Astrocyte (in vitro differentiated cells and primary cell): ENCODE results near the gene CCDC63. TPM values are rescaled to one million over a fixed set of nuclear protein-coding genes. Genes with fewer than 3 reads are reported as not detected.

ENCODE experiments used
- DNase-seq: peaks from one replicate; pipeline ENCODE4 v3.0.0-alpha.2; 2010; ENCODE audit warnings: low read depth
- FAIRE-seq: peaks from 2 replicates; lab custom pipeline; 2011; peaks lifted over from hg19 to GRCh38; lab: Jason Lieb, UNC
- H2AFZ ChIP-seq: 2 replicates; pipeline ENCODE4 v1.6.0; 2012; ENCODE audit warnings: low read depth, low read length, inconsistent platforms
- H3K27ac ChIP-seq: 2 replicates; pipeline ENCODE4 v1.5.1; 2011; ENCODE audit warnings: low read depth, low read length, inconsistent platforms
- H3K27me3 ChIP-seq: 2 replicates; pipeline ENCODE4 v1.6.0; 2011; ENCODE audit warnings: low read length, inconsistent platforms; ENCODE audit not compliant: insufficient read depth
- H3K36me3 ChIP-seq: 2 replicates; pipeline ENCODE4 v1.5.1; 2011; ENCODE audit warnings: low read length, inconsistent platforms; ENCODE audit not compliant: insufficient read depth
- H3K4me1 ChIP-seq: 2 replicates; pipeline ENCODE4 v1.5.1; 2011; ENCODE audit warnings: low read length, inconsistent platforms; ENCODE audit not compliant: insufficient read depth
- H3K4me2 ChIP-seq: 2 replicates; pipeline ENCODE4 v1.6.0; 2012; ENCODE audit warnings: low read length, inconsistent platforms
- H3K4me3 ChIP-seq: 2 replicates; pipeline ENCODE4 v1.5.1; 2011; ENCODE audit warnings: low read depth, mild to moderate bottlenecking, low read length, inconsistent platforms; ENCODE audit not compliant: insufficient read depth
- H3K79me2 ChIP-seq: 2 replicates; pipeline ENCODE4 v1.6.0; 2012; ENCODE audit warnings: mild to moderate bottlenecking, low read length, inconsistent platforms; ENCODE audit not compliant: insufficient read depth
- H3K9ac ChIP-seq: 2 replicates; pipeline ENCODE4 v1.6.0; 2012; ENCODE audit warnings: mild to moderate bottlenecking, low read length, inconsistent platforms
- H3K9me3 ChIP-seq: 2 replicates; pipeline ENCODE4 v1.5.1; 2012; ENCODE audit warnings: low read depth, mild to moderate bottlenecking, low read length, inconsistent platforms; ENCODE audit not compliant: insufficient read depth
- H4K20me1 ChIP-seq: 2 replicates; pipeline ENCODE4 v1.6.0; 2012; ENCODE audit warnings: low read length, inconsistent platforms; ENCODE audit not compliant: insufficient read depth
- H3K27ac Mint-ChIP-seq: one replicate; pipeline ENCODE4 v1.8.0; 2021; ENCODE audit warnings: mild to moderate bottlenecking, mixed read lengths; ENCODE audit not compliant: unreplicated experiment
- H3K27me3 Mint-ChIP-seq: one replicate; pipeline ENCODE4 v1.8.0; 2021; ENCODE audit warnings: low read depth, mixed read lengths; ENCODE audit not compliant: unreplicated experiment
- H3K36me3 Mint-ChIP-seq: one replicate; pipeline ENCODE4 v1.8.0; 2021; ENCODE audit warnings: low read depth, mixed read lengths; ENCODE audit not compliant: unreplicated experiment
- H3K4me1 Mint-ChIP-seq: one replicate; pipeline ENCODE4 v1.8.0; 2021; ENCODE audit warnings: low read depth, mixed read lengths; ENCODE audit not compliant: unreplicated experiment
- H3K4me3 Mint-ChIP-seq: one replicate; pipeline ENCODE4 v1.8.0; 2021; ENCODE audit warnings: mild to moderate bottlenecking, moderate library complexity, mixed read lengths; ENCODE audit not compliant: unreplicated experiment
- H3K9me3 Mint-ChIP-seq: one replicate; pipeline ENCODE4 v1.8.0; 2021; ENCODE audit warnings: mild to moderate bottlenecking, mixed read lengths; ENCODE audit not compliant: unreplicated experiment
- EZH2 ChIP-seq: IDR thresholded peaks from 2 replicates; pipeline ENCODE4 v1.6.1; 2012; ENCODE audit warnings: mild to moderate bottlenecking, low read length, inconsistent platforms; ENCODE audit not compliant: insufficient read depth
- total RNA-seq: library from RNA; stranded (reverse); gene quantifications from 2 replicates; pipeline ENCODE4 v1.2.1, GENCODE V29; 2021
- TF ChIP-seq, protein P1 (sequence below): IDR thresholded peaks from 2 replicates; pipeline ENCODE4 v1.5.1; 2011; ENCODE audit warnings: low read depth, mild to moderate bottlenecking, inconsistent platforms, low read length, moderate library complexity; ENCODE audit not compliant: insufficient read depth

Gene CCDC63
- total RNA-seq, 1 donor from 2014 or later = 0.30 TPM

DNA sequence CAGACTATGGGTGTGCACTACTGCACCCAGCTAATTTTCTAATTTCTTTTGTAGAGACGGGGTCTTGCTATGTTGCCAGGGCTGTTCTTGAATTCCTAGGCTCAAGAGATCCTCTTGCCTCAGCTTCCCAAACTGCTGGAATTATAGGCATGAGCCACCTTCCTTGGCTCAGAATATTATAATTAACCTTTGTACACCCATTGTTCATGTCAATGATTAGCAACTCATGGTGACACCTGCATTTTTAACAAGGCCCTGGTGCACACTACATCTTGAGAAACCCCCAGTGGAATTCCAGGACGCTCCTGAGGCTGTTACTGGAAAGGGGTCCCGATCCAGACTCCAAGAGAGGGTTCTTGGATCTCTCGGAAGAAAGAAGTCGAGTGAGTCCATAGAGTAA lies 28.3 kb upstream of the CCDC63 start:
- H3K79me2 ChIP-seq = no peaks in the 10 kb centered on the region
- H3K9me3 Mint-ChIP-seq = peaks cover 10% of the 10 kb centered on the region
- H3K36me3 ChIP-seq = no peaks in the 10 kb centered on the region
- peaks cover 2% of the 10 kb centered on the region for H3K27me3 ChIP-seq
- H3K4me1 Mint-ChIP-seq = no peaks in the 10 kb centered on the region
- no peak for FAIRE-seq
- H2AFZ ChIP-seq = no peak overlapping the region
- no peaks in the 10 kb centered on the region for H3K36me3 Mint-ChIP-seq
- H3K4me1 ChIP-seq = no peaks in the 10 kb centered on the region
- no peak overlapping the region for H3K27ac Mint-ChIP-seq
- H4K20me1 ChIP-seq = no peaks in the 10 kb centered on the region
- H3K27ac ChIP-seq = no peak overlapping the region
- H3K4me3 Mint-ChIP-seq = no peak overlapping the region
- H3K4me3 ChIP-seq = no peak overlapping the region
- no peak overlapping the region for H3K9ac ChIP-seq
- peaks cover 40% of the 10 kb centered on the region for H3K27me3 Mint-ChIP-seq
- DNase-seq = no peak
- no peak for TF ChIP-seq EZH2
- TF ChIP-seq, protein P1, sequence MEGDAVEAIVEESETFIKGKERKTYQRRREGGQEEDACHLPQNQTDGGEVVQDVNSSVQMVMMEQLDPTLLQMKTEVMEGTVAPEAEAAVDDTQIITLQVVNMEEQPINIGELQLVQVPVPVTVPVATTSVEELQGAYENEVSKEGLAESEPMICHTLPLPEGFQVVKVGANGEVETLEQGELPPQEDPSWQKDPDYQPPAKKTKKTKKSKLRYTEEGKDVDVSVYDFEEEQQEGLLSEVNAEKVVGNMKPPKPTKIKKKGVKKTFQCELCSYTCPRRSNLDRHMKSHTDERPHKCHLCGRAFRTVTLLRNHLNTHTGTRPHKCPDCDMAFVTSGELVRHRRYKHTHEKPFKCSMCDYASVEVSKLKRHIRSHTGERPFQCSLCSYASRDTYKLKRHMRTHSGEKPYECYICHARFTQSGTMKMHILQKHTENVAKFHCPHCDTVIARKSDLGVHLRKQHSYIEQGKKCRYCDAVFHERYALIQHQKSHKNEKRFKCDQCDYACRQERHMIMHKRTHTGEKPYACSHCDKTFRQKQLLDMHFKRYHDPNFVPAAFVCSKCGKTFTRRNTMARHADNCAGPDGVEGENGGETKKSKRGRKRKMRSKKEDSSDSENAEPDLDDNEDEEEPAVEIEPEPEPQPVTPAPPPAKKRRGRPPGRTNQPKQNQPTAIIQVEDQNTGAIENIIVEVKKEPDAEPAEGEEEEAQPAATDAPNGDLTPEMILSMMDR = no peak
- H3K4me2 ChIP-seq = no peak overlapping the region
- H3K9me3 ChIP-seq = no peaks in the 10 kb centered on the region

DNA sequence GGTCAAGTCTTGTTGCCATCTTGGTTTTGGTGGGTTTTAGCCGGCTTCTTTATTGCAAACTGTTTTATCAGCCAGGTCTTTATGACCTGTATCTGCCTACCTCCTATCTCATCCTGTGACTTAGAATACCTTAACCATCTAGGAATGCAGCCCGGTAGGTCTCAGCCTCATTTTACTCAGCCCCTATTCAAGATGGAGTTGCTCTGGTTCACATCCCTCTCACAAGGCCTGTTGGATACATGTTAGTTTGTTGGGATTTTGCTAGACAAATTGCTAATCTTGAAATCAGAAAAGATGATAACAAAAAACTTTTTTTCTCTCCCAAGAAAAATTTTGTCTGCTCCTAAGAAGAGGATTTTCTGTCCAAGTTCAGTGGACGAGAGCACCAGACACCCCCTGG lies 27.6 kb upstream of the CCDC63 start:
- no peak for FAIRE-seq
- no peak overlapping the region for H3K4me3 Mint-ChIP-seq

DNA sequence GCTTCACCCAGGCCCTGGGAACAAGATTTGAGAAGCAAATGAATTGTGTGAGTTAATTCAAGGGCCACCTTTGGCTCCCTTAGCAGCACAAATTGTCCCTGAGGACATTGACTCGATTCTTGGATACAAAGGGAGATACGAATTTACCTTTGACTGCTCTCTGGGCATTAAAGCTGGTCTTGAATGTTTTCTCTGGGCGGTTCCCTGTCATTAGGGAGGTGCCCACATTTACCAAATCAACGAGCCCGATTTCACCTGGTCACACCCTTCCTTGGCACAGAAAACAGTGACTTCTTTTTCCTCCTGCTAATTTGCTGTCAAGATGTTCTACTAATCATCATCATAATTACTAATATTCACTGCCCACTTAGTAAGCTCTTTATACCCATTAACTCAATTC lies 27.1 kb upstream of the CCDC63 start:
- H3K4me2 ChIP-seq = no peak overlapping the region
- Mint-ChIP-seq H3K4me3 (no peak overlapping the region), H3K4me1 (no peaks in the 10 kb centered on the region), H3K27me3 (peaks cover 41% of the 10 kb centered on the region), H3K27ac (no peak overlapping the region), H3K36me3 (no peaks in the 10 kb centered on the region), H3K9me3 (peaks cover 10% of the 10 kb centered on the region)
- H3K9ac ChIP-seq = no peak overlapping the region
- FAIRE-seq = no peak
- H3K4me3 ChIP-seq = no peak overlapping the region
- H3K9me3 ChIP-seq = no peaks in the 10 kb centered on the region
- H3K27me3 ChIP-seq = peaks cover 2% of the 10 kb centered on the region
- no peak for DNase-seq
- no peaks in the 10 kb centered on the region for H3K36me3 ChIP-seq
- H3K4me1 ChIP-seq = no peaks in the 10 kb centered on the region
- no peak overlapping the region for H3K27ac ChIP-seq
- no peaks in the 10 kb centered on the region for H4K20me1 ChIP-seq
- H3K79me2 ChIP-seq = no peaks in the 10 kb centered on the region
- no peak overlapping the region for H2AFZ ChIP-seq
- no peak for TF ChIP-seq EZH2
- TF ChIP-seq, protein P1 = no peak

More for the DNA sequence above, 27.6 kb upstream of the CCDC63 start:
- no peak for DNase-seq
- Histone ChIP-seq H3K9me3 (no peaks in the 10 kb centered on the region), H3K27me3 (peaks cover 2% of the 10 kb centered on the region), H4K20me1 (no peaks in the 10 kb centered on the region), H2AFZ (no peak overlapping the region), H3K4me3 (no peak overlapping the region), H3K27ac (no peak overlapping the region), H3K79me2 (no peaks in the 10 kb centered on the region), H3K36me3 (no peaks in the 10 kb centered on the region), H3K4me1 (no peaks in the 10 kb centered on the region), H3K4me2 (no peak overlapping the region), H3K9ac (no peak overlapping the region)
- TF ChIP-seq, protein P1 = no peak
- no peak for TF ChIP-seq EZH2
- peaks cover 10% of the 10 kb centered on the region for H3K9me3 Mint-ChIP-seq
- no peak overlapping the region for H3K27ac Mint-ChIP-seq
- H3K36me3 Mint-ChIP-seq = no peaks in the 10 kb centered on the region
- H3K27me3 Mint-ChIP-seq = peaks cover 42% of the 10 kb centered on the region
- H3K4me1 Mint-ChIP-seq = no peaks in the 10 kb centered on the region
